Left ventricle myocardium inferior (tissue), 1 donor: ENCODE measurements around the gene TFB2M. TPM values are rescaled to one million over a fixed set of nuclear protein-coding genes. Genes with fewer than 3 reads are reported as not detected.

Experiments
- DNase-seq: peaks from one replicate; pipeline ENCODE4 v3.0.0-alpha.2; 2020
- H3K27ac ChIP-seq: fragments of 200-600 bp; replicated peaks from 2 replicates; pipeline ENCODE4 v1.8.0; 2021
- H3K27me3 ChIP-seq: fragments of 200-600 bp; 2 replicates; pipeline ENCODE4 v1.8.0; 2021; ENCODE audit warnings: low read depth
- H3K36me3 ChIP-seq: fragments of 200-600 bp; 2 replicates; pipeline ENCODE4 v1.8.0; 2021
- H3K4me1 ChIP-seq: fragments of 200-600 bp; 2 replicates; pipeline ENCODE4 v1.8.0; 2021
- H3K4me3 ChIP-seq: fragments of 200-600 bp; 2 replicates; pipeline ENCODE4 v1.8.0; 2021; ENCODE audit warnings: mild to moderate bottlenecking, moderate library complexity
- H3K9me3 ChIP-seq: fragments of 200-600 bp; replicated peaks from 2 replicates; pipeline ENCODE4 v1.8.0; 2021
- intact Hi-C: fragments of 100-400 bp; cut with micrococcal nuclease; formaldehyde crosslinking; loops from one replicate; pipeline ENCODE4 v1.11.0; 2022
- total RNA-seq: library from RNA; stranded (reverse); fragmentation: NEBNext Ultra II Directional; extraction: Animal tissue kit (Norgen Biotek cat#: 25700); gene quantifications from one replicate; pipeline ENCODE4 v1.2.1, GENCODE V29; 2021
- TF ChIP-seq, protein P1 (sequence below): fragments of 200-600 bp; IDR thresholded peaks from 2 replicates; pipeline ENCODE4 v1.8.0; 2021; ENCODE audit warnings: antibody characterized with exemption, mild to moderate bottlenecking, borderline replicate concordance
- donor health status: DM: no; HTN: yes; CAD: no; lungs with severe emphysema.

The TFB2M gene
- total RNA-seq, 1 donor from 2014 or later: 18.3 TPM

DNA sequence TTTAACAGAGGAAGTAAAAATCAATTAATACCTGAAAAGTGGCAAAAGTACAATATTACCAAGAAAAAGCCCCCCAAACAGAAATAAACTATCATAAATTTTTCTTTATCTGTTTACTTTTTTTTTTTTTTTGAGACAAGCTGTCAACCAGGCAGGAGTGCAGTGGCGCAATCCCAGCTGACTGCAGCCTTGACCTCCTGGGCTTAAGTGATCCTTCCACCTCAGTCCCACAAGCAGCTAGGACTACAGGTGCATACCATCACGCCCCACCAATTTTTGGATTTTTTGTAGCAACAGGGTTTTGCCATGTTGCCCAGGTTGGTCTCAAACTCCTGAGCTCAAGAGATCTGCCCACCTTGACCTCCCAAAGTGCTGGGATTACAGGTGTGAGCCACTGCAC is 8.0 kb downstream of the TFB2M start:
- Histone ChIP-seq H3K27ac (no peak overlapping the region), H3K4me1 (no peaks in the 10 kb centered on the region), H3K4me3 (no peak overlapping the region), H3K27me3 (no peaks in the 10 kb centered on the region), H3K36me3 (peaks cover 73% of the 10 kb centered on the region), H3K9me3 (no peaks in the 10 kb centered on the region)
- no peak for DNase-seq
- TF ChIP-seq, protein P1, sequence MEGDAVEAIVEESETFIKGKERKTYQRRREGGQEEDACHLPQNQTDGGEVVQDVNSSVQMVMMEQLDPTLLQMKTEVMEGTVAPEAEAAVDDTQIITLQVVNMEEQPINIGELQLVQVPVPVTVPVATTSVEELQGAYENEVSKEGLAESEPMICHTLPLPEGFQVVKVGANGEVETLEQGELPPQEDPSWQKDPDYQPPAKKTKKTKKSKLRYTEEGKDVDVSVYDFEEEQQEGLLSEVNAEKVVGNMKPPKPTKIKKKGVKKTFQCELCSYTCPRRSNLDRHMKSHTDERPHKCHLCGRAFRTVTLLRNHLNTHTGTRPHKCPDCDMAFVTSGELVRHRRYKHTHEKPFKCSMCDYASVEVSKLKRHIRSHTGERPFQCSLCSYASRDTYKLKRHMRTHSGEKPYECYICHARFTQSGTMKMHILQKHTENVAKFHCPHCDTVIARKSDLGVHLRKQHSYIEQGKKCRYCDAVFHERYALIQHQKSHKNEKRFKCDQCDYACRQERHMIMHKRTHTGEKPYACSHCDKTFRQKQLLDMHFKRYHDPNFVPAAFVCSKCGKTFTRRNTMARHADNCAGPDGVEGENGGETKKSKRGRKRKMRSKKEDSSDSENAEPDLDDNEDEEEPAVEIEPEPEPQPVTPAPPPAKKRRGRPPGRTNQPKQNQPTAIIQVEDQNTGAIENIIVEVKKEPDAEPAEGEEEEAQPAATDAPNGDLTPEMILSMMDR: no peak
- intact Hi-C loops: no loop called here

DNA sequence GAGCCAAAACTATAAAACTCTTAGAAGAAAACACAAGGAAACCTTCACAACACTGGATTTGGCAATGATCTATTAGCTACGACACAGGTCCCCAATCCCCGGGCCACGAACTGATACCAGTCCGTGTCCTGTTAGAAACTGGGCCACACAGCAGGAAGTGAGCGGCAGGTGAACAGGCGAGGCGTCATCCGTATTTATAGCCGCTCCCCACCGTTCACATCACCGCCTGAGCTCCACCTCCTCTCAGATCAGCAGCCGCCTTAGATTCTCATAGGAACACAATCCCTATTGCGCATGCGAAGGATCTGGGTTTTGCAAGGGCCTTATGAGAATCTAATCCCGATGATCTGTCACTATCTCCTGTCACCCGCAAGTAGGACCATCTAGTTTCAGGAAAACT is 11.9 kb downstream of the TFB2M start:
- no peak for DNase-seq
- H3K4me3 ChIP-seq: no peak overlapping the region
- H3K27ac ChIP-seq: no peak overlapping the region
- H3K36me3 ChIP-seq: peaks cover 90% of the 10 kb centered on the region
- H3K9me3 ChIP-seq: no peaks in the 10 kb centered on the region
- intact Hi-C loops: no loop called here
- no peaks in the 10 kb centered on the region for H3K27me3 ChIP-seq
- TF ChIP-seq, protein P1: no peak
- H3K4me1 ChIP-seq: no peaks in the 10 kb centered on the region

DNA sequence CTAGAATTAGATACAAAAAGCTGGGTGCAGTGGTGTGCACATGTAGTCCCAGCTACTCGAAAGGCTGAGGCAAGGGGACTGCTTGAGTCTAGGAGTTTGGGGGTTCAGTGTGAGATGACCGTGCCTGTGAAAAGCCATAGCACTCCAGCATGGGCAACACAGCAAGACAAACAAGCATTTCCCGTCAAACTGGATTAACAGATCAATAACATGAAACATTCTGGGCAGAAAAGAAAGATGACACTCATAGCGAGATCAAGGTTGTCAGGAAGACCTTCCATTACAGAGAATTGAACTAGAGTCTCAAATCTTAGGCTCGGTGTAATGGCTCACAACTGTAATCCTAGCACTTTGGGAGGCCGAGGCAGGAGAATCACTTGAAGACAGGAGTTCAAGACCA is 14.0 kb downstream of the TFB2M start:
- TF ChIP-seq, protein P1: no peak
- H3K27ac ChIP-seq: no peak overlapping the region
- peaks cover 3% of the 10 kb centered on the region for H3K4me1 ChIP-seq
- no peaks in the 10 kb centered on the region for H3K27me3 ChIP-seq
- no peak for DNase-seq
- no peaks in the 10 kb centered on the region for H3K9me3 ChIP-seq
- intact Hi-C loops: no loop called here
- H3K36me3 ChIP-seq: peaks cover 95% of the 10 kb centered on the region
- no peak overlapping the region for H3K4me3 ChIP-seq

DNA sequence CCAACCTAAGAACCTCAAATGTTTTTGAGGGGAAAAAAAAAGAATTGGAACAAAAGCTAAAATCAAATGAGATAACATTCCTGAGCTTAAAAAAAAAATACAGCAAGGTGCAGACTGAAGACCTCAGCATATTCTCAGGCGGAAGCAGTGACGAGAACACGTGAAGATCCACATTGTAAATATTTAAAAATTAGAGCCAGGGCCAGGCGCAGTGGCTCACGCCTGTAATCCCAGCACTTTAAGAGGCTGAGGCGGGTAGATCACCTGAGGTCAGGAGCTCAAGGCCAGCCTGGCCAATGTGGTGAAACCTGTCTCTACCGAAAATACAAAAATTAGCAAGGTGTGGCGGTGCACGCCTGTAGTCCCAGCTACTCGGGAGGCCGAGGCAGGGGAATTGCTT is 15.7 kb downstream of the TFB2M start:
- TF ChIP-seq, protein P1: no peak
- Histone ChIP-seq H3K27me3 (no peaks in the 10 kb centered on the region), H3K4me1 (peaks cover 3% of the 10 kb centered on the region), H3K36me3 (peaks cover 87% of the 10 kb centered on the region), H3K9me3 (no peaks in the 10 kb centered on the region), H3K27ac (no peak overlapping the region), H3K4me3 (no peak overlapping the region)
- DNase-seq: no peak
- intact Hi-C loops: no loop called here

DNA sequence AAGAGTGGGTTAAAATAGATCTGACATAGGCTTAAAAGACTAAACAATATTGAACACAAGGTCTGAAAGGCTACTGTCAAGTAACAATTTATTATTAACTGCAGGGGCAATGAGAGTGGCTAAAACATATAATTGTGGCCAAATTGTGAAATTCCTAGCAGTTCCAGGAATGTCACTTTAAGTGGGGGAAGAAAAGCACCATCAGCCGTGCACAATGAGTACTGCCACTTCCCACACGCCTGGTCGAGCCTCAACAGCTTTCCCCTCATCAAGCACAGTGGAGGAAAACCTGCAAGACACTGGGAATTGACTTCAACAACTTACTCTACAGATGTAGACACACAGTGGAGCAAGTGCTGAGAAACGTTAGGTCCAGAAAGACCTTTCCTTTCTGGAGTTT is 16.4 kb downstream of the TFB2M start:
- Histone ChIP-seq H3K27me3 (no peaks in the 10 kb centered on the region), H3K9me3 (no peaks in the 10 kb centered on the region), H3K27ac (no peak overlapping the region), H3K4me1 (peaks cover 3% of the 10 kb centered on the region), H3K4me3 (no peak overlapping the region), H3K36me3 (peaks cover 85% of the 10 kb centered on the region)
- DNase-seq: no peak
- TF ChIP-seq, protein P1: no peak
- intact Hi-C loops: no loop called here

DNA sequence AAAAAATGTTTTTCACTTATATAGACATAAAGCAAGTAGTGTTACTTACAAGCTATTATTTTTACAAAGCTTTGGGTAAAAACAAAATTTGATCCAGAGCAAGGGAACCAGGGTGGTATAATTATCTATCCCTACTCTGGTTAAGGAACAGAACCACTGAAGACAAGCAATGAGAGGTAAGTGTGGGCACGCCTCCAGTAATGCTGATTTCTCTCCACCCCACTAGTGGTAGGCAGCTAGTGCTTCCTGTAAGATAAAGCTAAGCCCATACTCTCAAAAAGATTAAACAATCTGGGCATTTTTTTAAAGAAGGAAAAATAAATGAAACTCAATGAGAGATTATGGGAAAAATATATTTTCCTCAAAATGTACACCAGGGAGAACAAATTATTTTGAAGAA is 22.1 kb downstream of the TFB2M start:
- Histone ChIP-seq H3K27ac (no peak overlapping the region), H3K36me3 (peaks cover 82% of the 10 kb centered on the region), H3K4me3 (no peak overlapping the region), H3K27me3 (no peaks in the 10 kb centered on the region), H3K9me3 (no peaks in the 10 kb centered on the region), H3K4me1 (peaks cover 3% of the 10 kb centered on the region)
- no peak for DNase-seq
- TF ChIP-seq, protein P1: no peak
- intact Hi-C loops: no loop called here
